SIG-M5 treated with dmso at 0.1 percent for 504 hours (cell line): ENCODE measurements around the gene CRISPLD2.

Experiments used
- DNase-seq: peaks from one replicate; lab custom pipeline; 2025; ENCODE audit not compliant: unreplicated experiment; lab: John Stamatoyannopoulos, UW

Gene CRISPLD2

GRCh38 chr16:84881702-84882521, 62.1 kb downstream of the CRISPLD2 start:
- DNase-seq, result no peak

GRCh38 chr16:84883301-84883700, 63.5 kb downstream of the CRISPLD2 start:
- no peak for DNase-seq

DNA sequence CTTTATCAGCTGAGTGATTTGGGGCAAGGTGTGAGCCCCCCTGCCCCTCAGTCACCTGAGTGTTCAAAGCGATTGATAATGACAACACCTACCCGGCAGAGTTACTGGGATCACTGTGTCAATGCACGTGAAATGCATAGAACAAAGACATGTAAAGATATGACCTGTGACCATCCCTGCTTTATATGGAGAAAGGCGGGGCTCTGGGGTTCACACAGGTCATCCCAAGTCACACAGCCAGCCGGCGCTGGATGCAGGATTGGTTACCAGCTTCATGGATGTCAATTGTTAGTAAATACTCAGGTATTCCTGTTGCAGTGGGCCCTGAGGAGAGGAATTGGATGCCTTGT, 64.4 kb downstream of the CRISPLD2 start:
- no peak for DNase-seq

DNA sequence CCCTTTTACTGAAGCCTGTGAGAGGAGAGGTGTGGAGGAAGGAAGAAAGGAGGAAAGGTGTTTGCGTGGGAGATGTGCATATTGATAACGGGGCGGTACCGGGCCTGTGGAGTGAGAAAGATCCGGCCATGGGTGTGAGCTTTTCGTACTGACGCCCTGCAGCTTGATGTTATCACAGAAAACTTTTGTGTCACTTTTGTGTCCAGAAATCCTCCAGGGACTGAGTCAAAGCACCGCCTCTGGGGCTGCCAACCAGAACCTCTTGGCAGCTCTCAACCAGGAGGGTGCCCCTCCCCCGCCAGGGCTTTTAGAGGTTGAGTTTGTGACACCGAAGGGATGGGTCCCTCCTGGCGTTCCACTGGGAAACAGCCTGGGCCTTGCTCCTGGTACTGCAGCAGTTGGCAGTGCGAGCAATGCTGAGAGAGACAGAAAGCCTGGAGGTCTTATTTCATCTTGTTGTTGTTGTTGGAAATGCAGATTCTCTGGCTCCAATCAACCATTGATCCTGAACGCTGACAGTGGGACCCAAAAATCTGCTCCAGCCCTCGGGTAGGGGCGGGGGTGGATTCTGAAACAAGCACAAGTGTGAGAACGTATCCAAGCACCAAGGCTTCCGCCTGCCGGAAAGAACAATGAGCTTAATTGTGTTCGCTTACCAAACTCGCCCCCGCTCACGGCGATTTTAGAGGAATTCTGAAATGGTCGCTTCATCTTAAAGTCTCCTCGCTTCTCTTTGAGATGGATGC, 65.0 kb downstream of the CRISPLD2 start:
- DNase-seq, result no peak

DNA sequence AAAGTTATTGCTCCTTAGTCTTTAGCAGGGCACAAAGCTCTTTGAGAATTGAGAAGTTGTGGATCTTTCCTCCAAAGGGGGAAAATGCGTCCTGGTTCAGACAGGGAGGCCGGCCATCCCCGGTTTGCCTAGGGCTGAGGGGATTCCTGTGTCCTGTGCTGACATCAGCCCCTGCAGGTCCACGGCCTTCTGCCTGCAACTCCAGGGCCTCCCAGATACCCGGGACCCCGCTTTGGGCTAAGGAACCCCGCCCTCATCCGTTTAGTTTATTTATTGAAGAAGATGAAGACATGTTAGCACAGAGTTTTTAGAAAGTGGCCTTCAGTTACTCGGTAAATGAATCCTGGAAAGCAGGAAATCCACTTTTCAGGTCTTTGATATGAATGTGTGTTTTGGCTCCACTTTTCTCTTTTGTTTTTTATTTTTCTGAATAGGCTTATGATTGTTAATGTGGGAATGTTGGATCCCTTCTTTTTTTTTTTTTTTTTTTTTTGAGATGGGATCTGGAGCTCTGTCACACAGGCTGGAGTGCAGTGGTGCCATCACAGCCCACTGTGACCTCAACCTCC, 65.6 kb downstream of the CRISPLD2 start:
- DNase-seq, result no peak

GRCh38 chr16:84886497-84887090, 66.8 kb downstream of the CRISPLD2 start:
- DNase-seq, result no peak

DNA sequence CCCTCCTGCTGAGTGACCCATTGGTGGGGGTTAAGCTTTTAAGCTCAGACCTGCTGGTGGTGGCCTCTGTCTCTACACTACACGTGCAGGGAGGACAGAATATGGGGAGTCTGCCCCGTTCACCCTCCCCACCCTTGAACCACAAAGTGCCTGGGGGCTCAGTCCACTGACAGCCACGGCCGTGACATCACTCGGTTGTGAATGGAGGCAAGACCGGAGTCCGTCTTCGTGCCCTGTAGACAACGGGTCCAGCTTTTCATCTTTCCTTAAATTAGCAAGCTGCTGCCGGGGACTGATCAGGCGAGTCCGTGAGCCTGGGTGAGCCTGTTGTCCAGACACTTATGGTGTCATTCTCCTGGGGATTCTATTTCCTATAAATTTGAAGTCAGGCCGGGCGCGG, 67.4 kb downstream of the CRISPLD2 start:
- DNase-seq, result no peak

GRCh38 chr16:84888450-84888849, 68.7 kb downstream of the CRISPLD2 start:
- no peak for DNase-seq

GRCh38 chr16:84889066-84889465, 69.3 kb downstream of the CRISPLD2 start:
- DNase-seq, result no peak

GRCh38 chr16:84890427-84890826, 70.6 kb downstream of the CRISPLD2 start:
- DNase-seq, result no peak

- DNase-seq, result no peak
These were observed 71.5 kb downstream of the CRISPLD2 start for GRCh38 chr16:84891149-84891795.

- no peak for DNase-seq
These were observed 72.3 kb downstream of the CRISPLD2 start for GRCh38 chr16:84892097-84892496.

DNA sequence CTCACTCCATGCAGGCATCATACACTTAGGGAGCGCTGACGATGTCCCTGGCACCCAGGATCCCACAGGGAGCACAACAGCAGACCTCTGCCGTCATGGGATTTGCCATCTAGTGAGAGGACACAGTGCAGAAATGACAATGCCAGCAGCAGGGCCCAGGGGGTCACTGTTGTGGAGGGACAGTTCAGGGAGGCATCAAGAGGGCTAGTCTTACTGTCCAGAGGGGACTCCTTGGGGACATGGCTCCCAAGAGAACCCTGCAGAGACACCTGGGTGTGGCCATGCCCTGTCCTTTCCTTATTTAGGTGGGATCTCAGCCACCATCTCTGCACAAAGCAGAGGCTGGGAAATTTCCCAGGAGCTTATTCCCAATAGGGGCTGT, 73.7 kb downstream of the CRISPLD2 start:
- DNase-seq, result no peak

DNA sequence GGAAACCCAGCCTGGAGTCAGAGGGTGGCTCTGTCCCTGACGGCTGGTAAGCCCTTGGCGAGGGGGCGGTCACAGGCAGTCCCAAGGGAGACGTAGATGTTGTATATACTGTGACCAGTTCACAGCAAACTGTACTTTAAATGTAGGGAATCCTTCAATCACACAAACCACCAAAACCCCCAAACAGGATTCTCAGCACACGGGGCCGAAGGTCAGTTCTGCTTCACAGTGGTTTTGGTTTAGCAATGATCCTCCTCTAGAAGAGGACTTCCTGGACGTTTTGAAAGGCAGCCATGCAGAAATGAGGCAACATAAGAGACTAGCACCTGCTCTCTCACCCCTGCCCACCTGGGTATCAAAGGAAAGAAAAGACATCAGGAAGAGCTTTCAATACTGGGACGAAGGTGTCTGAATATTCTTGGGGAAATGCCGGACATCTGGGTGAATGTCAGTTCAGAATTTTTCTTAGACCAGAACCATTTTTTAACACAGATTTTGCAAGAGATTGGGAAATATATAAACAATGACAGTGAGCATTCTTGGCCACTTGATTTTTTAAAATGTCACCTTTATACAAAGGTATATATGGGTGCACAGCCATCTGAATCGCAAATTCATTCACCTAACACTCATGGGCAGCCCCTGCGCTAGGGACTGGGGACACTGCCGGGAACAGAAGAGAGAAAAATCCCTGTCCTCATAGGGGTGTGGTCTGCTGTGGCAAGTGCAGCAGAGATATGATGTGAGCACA, 74.2 kb downstream of the CRISPLD2 start:
- DNase-seq, result peak; percentile 60

GRCh38 chr16:84895016-84895415, 75.2 kb downstream of the CRISPLD2 start:
- no peak for DNase-seq

GRCh38 chr16:84896847-84897246, 77.1 kb downstream of the CRISPLD2 start:
- DNase-seq, result no peak

- peak; percentile 89 for DNase-seq
These were observed 78.2 kb downstream of the CRISPLD2 start for GRCh38 chr16:84897911-84898377.

GRCh38 chr16:84898447-84898846, 78.7 kb downstream of the CRISPLD2 start:
- peak; percentile 37 for DNase-seq

DNA sequence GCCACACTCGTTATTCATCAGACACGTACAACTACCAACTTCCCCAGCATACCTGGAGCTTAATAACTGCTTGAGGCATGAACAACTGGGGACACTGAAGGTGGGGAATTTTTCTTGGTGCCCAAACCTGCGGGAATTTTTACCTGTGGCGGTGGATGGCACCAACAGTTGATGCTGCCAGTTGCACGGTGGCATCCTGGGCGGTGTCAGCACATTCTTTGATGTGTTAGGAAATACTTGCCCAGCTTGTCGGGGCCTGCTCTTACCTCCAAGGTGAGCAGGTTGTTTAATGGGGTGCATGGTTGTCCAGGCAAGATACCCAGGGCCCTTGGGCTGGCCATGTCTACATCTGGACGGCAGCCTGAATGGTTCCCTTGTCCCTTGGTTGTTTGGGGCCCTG, 79.6 kb downstream of the CRISPLD2 start:
- DNase-seq, result no peak

DNA sequence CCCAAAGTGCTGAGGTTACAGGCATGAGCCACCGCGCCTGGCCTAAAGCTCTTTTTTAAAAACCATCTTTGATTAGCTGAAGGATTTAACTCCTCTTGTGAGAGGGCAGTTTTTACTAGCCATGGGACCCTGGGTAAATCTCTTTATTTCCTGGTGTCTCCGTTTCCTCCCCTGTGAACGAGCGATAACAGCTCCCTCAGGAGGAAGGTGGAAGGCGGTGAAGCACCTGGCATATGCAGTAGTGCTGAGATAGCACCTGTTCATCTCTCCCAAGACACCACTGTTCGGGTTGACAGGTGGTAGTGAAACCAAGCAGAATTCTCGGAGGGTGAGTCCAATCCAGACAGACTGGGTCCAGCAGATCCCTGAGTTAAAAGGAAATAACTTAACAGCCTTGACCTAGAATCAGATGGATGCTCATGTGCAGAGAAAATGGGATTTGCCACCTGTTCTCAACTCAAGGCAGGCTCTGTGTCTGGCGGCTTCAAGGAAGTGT, 86.2 kb downstream of the CRISPLD2 start:
- no peak for DNase-seq
